HEK293T (cell line): ENCODE results near the gene PPP1R14C.

Experiments
- FOXM1 ChIP-seq: fragments of 450-650 bp; IDR thresholded peaks from 2 replicates; pipeline ENCODE4 v1.6.1; 2017; ENCODE audit warnings: mild to moderate bottlenecking, borderline replicate concordance
- L3MBTL2 ChIP-seq: fragments of 450-650 bp; conservative IDR thresholded peaks from 2 replicates; pipeline ENCODE4 v1.6.1; 2016; ENCODE audit warnings: mild to moderate bottlenecking
- SP1 ChIP-seq: fragments of 450-650 bp; IDR thresholded peaks from 2 replicates; pipeline ENCODE4 v1.6.1; 2017
- SUZ12 ChIP-seq: fragments of 450-650 bp; IDR thresholded peaks from 2 replicates; pipeline ENCODE4 v1.6.1; 2016; ENCODE audit warnings: mild to moderate bottlenecking
- TARDBP ChIP-seq: fragments of 450-650 bp; IDR thresholded peaks from 2 replicates; pipeline ENCODE4 v1.6.1; 2016
- TF ChIP-seq, protein P1 (sequence below): fragments of 450-650 bp; IDR thresholded peaks from 2 replicates; pipeline ENCODE4 v1.6.1; 2016

DNA sequence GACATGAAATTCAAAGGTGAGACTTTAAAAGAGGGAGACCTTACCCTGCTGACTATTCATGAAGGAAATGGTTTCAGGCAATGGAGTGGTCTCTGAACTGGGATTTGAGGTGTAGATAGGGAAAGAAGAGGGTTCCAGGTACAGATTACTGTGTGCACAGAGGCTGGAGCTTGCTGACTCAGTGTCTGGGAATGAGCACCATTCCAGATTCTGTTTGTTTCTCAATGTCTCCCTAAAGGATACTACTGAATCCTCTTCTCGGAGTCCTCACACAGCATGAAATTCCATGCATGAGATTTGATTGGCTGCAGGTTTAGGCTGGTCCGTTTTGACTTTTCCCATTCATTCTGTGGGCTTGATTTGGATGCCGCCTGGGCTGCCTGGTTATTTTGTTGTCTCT, 49.0 kb downstream of the PPP1R14C start:
- TF ChIP-seq SP1 (no peak), L3MBTL2 (no peak), SUZ12 (no peak), TARDBP (no peak), FOXM1 (no peak)
- TF ChIP-seq, protein P1, sequence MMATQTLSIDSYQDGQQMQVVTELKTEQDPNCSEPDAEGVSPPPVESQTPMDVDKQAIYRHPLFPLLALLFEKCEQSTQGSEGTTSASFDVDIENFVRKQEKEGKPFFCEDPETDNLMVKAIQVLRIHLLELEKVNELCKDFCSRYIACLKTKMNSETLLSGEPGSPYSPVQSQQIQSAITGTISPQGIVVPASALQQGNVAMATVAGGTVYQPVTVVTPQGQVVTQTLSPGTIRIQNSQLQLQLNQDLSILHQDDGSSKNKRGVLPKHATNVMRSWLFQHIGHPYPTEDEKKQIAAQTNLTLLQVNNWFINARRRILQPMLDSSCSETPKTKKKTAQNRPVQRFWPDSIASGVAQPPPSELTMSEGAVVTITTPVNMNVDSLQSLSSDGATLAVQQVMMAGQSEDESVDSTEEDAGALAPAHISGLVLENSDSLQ = no peak
